ENCODE results near the gene ANAPC15. TPM values are rescaled to one million over a fixed set of nuclear protein-coding genes. Genes with fewer than 3 reads are reported as not detected.

ANAPC15 gene
- total and polyA plus RNA-seq, 2 experiments from 2014 or later = 52.1 to 117 TPM

GRCh38 chr11:72150882-72151281, 38.4 kb upstream of the ANAPC15 start:
- no peaks in the 10 kb centered on the region for H3K36me3 ChIP-seq (ENCODE audit: insufficient read depth)
- ATAC-seq = no peak
- Mint-ChIP-seq H3K4me1 (no peaks in the 10 kb centered on the region), H3K36me3 (ENCODE audit: low read depth) (no peaks in the 10 kb centered on the region), H3K27ac (no peak overlapping the region), H3K27me3 (ENCODE audit: insufficient read depth, low read depth, poor library complexity) (no peaks in the 10 kb centered on the region), H3K9me3 (peaks cover 2% of the 10 kb centered on the region; the same call in 1 of the 3 replicates), H3K4me3 (no peak overlapping the region)
- H3K4me1 ChIP-seq (ENCODE audit: insufficient read depth) = no peaks in the 10 kb centered on the region
- H2AFZ ChIP-seq = no peak overlapping the region
- no peaks in the 10 kb centered on the region for H3F3A ChIP-seq (replicated peaks; ENCODE audit: low read depth)
- no peaks in the 10 kb centered on the region for H4K20me1 ChIP-seq (replicated peaks; ENCODE audit: insufficient read depth)
- TF ChIP-seq JUNB (IDR thresholded peaks at IDR 0.05; ENCODE audit: unreplicated experiment) = no peak
- no peak for TF ChIP-seq POLR2AphosphoS5 (IDR thresholded peaks at IDR 0.05; ENCODE audit: low read depth)
- TF ChIP-seq EZH2 (IDR thresholded peaks at IDR 0.05; ENCODE audit: low read depth, unreplicated experiment) = no peak
- no peak for TF ChIP-seq EZH2phosphoT487 (IDR thresholded peaks at IDR 0.05; ENCODE audit: unreplicated experiment)
- TF ChIP-seq REST (IDR thresholded peaks at IDR 0.05; ENCODE audit: unreplicated experiment) = no peak
- TF ChIP-seq ZNF331 (CRISPR knock-in tag; IDR thresholded peaks at IDR 0.05; ENCODE audit: low read depth) = no peak
- no peak for TF ChIP-seq NANOG (IDR thresholded peaks at IDR 0.05; ENCODE audit: borderline replicate concordance)
- TF ChIP-seq, protein P1, sequence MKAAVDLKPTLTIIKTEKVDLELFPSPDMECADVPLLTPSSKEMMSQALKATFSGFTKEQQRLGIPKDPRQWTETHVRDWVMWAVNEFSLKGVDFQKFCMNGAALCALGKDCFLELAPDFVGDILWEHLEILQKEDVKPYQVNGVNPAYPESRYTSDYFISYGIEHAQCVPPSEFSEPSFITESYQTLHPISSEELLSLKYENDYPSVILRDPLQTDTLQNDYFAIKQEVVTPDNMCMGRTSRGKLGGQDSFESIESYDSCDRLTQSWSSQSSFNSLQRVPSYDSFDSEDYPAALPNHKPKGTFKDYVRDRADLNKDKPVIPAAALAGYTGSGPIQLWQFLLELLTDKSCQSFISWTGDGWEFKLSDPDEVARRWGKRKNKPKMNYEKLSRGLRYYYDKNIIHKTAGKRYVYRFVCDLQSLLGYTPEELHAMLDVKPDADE (IDR thresholded peaks at IDR 0.05) = no peak
- TF ChIP-seq, protein P2, sequence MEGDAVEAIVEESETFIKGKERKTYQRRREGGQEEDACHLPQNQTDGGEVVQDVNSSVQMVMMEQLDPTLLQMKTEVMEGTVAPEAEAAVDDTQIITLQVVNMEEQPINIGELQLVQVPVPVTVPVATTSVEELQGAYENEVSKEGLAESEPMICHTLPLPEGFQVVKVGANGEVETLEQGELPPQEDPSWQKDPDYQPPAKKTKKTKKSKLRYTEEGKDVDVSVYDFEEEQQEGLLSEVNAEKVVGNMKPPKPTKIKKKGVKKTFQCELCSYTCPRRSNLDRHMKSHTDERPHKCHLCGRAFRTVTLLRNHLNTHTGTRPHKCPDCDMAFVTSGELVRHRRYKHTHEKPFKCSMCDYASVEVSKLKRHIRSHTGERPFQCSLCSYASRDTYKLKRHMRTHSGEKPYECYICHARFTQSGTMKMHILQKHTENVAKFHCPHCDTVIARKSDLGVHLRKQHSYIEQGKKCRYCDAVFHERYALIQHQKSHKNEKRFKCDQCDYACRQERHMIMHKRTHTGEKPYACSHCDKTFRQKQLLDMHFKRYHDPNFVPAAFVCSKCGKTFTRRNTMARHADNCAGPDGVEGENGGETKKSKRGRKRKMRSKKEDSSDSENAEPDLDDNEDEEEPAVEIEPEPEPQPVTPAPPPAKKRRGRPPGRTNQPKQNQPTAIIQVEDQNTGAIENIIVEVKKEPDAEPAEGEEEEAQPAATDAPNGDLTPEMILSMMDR (conservative IDR thresholded peaks at IDR 0.05; ENCODE audit: low read depth in 2 of 2) = no peak
- no peak for TF ChIP-seq ZNF114 (CRISPR knock-in tag; IDR thresholded peaks at IDR 0.05)
- TF ChIP-seq ZNF462 (CRISPR knock-in tag; IDR thresholded peaks at IDR 0.05) = no peak
- no peak for TF ChIP-seq STAT1 (IDR thresholded peaks at IDR 0.05; ENCODE audit: unreplicated experiment)
- no peak for TF ChIP-seq CREB1 (CRISPR knock-in tag; IDR thresholded peaks at IDR 0.05; ENCODE audit: low read depth)
- no peak for DNase-seq (ENCODE audit: low spot score)
- no peak overlapping the region for H3K4me2 ChIP-seq
- peaks cover 8% of the 10 kb centered on the region; the same call in 1 of the 2 replicates for H3K9me2 ChIP-seq (ENCODE audit: insufficient read depth)
- no peak overlapping the region for H3K4me3 ChIP-seq
- H3K27me3 ChIP-seq (ENCODE audit: insufficient read depth) = no peaks in the 10 kb centered on the region
- H3K79me2 ChIP-seq (replicated peaks; ENCODE audit: insufficient read depth) = no peaks in the 10 kb centered on the region
- H3K27ac ChIP-seq (ENCODE audit: low read depth) = no peak overlapping the region

All from GM23338 (cell line).